A204.1 (cell line): ENCODE data around the gene SETD6.

Source experiments
- FAIRE-seq: peaks from 2 replicates; lab custom pipeline; 2012; peaks lifted over from hg19 to GRCh38; lab: Jason Lieb, UNC

Gene SETD6

GRCh38 chr16:58493756-58494431 is 21.4 kb upstream of the SETD6 start:
- no peak for FAIRE-seq

- FAIRE-seq, result peak; percentile 99
Measured at GRCh38 chr16:58494981-58495520, 20.3 kb upstream of the SETD6 start.

GRCh38 chr16:58495521-58496331 is 19.6 kb upstream of the SETD6 start:
- no peak for FAIRE-seq

- FAIRE-seq, result no peak
Measured at GRCh38 chr16:58497468-58497867, 17.8 kb upstream of the SETD6 start.

- FAIRE-seq, result no peak
Measured at GRCh38 chr16:58497935-58498334, 17.4 kb upstream of the SETD6 start.

GRCh38 chr16:58498341-58499091 is 16.8 kb upstream of the SETD6 start:
- FAIRE-seq, result no peak

GRCh38 chr16:58499092-58499511 is 16.2 kb upstream of the SETD6 start:
- FAIRE-seq, result no peak

GRCh38 chr16:58499615-58500351 is 15.5 kb upstream of the SETD6 start, which contains the start of gene NDRG4:
Gene NDRG4 (plus strand): TSS chr16:58500143. CDS start chr16:58500249, 106 bp downstream.
- FAIRE-seq, result peak; percentile 95

- FAIRE-seq, result no peak
Measured at GRCh38 chr16:58500430-58501241, 14.7 kb upstream of the SETD6 start.

- no peak for FAIRE-seq
Measured at GRCh38 chr16:58501242-58502131, 13.8 kb upstream of the SETD6 start.

- no peak for FAIRE-seq
Measured at GRCh38 chr16:58502217-58502921, 12.9 kb upstream of the SETD6 start.

- no peak for FAIRE-seq
Measured at GRCh38 chr16:58503166-58503862, 12.0 kb upstream of the SETD6 start.

- no peak for FAIRE-seq
Measured at GRCh38 chr16:58503863-58504688, 11.2 kb upstream of the SETD6 start.

GRCh38 chr16:58506241-58507194 is 8.8 kb upstream of the SETD6 start:
- FAIRE-seq, result no peak

GRCh38 chr16:58507195-58507962 is 7.9 kb upstream of the SETD6 start:
- FAIRE-seq, result no peak
